Astrocyte (in vitro differentiated cells and primary cell): ENCODE data around the gene XPO6. TPM values are rescaled to one million over a fixed set of nuclear protein-coding genes. Genes with fewer than 3 reads are reported as not detected.

Experiments used
- DNase-seq: peaks from one replicate; pipeline ENCODE4 v3.0.0-alpha.2; 2010; ENCODE audit warnings: low read depth
- FAIRE-seq: peaks from 2 replicates; lab custom pipeline; 2011; peaks lifted over from hg19 to GRCh38; lab: Jason Lieb, UNC
- H2AFZ ChIP-seq: 2 replicates; pipeline ENCODE4 v1.6.0; 2012; ENCODE audit warnings: low read depth, low read length, inconsistent platforms
- H3K27ac ChIP-seq: 2 replicates; pipeline ENCODE4 v1.5.1; 2011; ENCODE audit warnings: low read depth, low read length, inconsistent platforms
- H3K27me3 ChIP-seq: 2 replicates; pipeline ENCODE4 v1.6.0; 2011; ENCODE audit warnings: low read length, inconsistent platforms; ENCODE audit not compliant: insufficient read depth
- H3K36me3 ChIP-seq: 2 replicates; pipeline ENCODE4 v1.5.1; 2011; ENCODE audit warnings: low read length, inconsistent platforms; ENCODE audit not compliant: insufficient read depth
- H3K4me1 ChIP-seq: 2 replicates; pipeline ENCODE4 v1.5.1; 2011; ENCODE audit warnings: low read length, inconsistent platforms; ENCODE audit not compliant: insufficient read depth
- H3K4me2 ChIP-seq: 2 replicates; pipeline ENCODE4 v1.6.0; 2012; ENCODE audit warnings: low read length, inconsistent platforms
- H3K4me3 ChIP-seq: 2 replicates; pipeline ENCODE4 v1.5.1; 2011; ENCODE audit warnings: low read depth, mild to moderate bottlenecking, low read length, inconsistent platforms; ENCODE audit not compliant: insufficient read depth
- H3K79me2 ChIP-seq: 2 replicates; pipeline ENCODE4 v1.6.0; 2012; ENCODE audit warnings: mild to moderate bottlenecking, low read length, inconsistent platforms; ENCODE audit not compliant: insufficient read depth
- H3K9ac ChIP-seq: 2 replicates; pipeline ENCODE4 v1.6.0; 2012; ENCODE audit warnings: mild to moderate bottlenecking, low read length, inconsistent platforms
- H3K9me3 ChIP-seq: 2 replicates; pipeline ENCODE4 v1.5.1; 2012; ENCODE audit warnings: low read depth, mild to moderate bottlenecking, low read length, inconsistent platforms; ENCODE audit not compliant: insufficient read depth
- H4K20me1 ChIP-seq: 2 replicates; pipeline ENCODE4 v1.6.0; 2012; ENCODE audit warnings: low read length, inconsistent platforms; ENCODE audit not compliant: insufficient read depth
- H3K27ac Mint-ChIP-seq: one replicate; pipeline ENCODE4 v1.8.0; 2021; ENCODE audit warnings: mild to moderate bottlenecking, mixed read lengths; ENCODE audit not compliant: unreplicated experiment
- H3K27me3 Mint-ChIP-seq: one replicate; pipeline ENCODE4 v1.8.0; 2021; ENCODE audit warnings: low read depth, mixed read lengths; ENCODE audit not compliant: unreplicated experiment
- H3K36me3 Mint-ChIP-seq: one replicate; pipeline ENCODE4 v1.8.0; 2021; ENCODE audit warnings: low read depth, mixed read lengths; ENCODE audit not compliant: unreplicated experiment
- H3K4me1 Mint-ChIP-seq: one replicate; pipeline ENCODE4 v1.8.0; 2021; ENCODE audit warnings: low read depth, mixed read lengths; ENCODE audit not compliant: unreplicated experiment
- H3K4me3 Mint-ChIP-seq: one replicate; pipeline ENCODE4 v1.8.0; 2021; ENCODE audit warnings: mild to moderate bottlenecking, moderate library complexity, mixed read lengths; ENCODE audit not compliant: unreplicated experiment
- H3K9me3 Mint-ChIP-seq: one replicate; pipeline ENCODE4 v1.8.0; 2021; ENCODE audit warnings: mild to moderate bottlenecking, mixed read lengths; ENCODE audit not compliant: unreplicated experiment
- EZH2 ChIP-seq: IDR thresholded peaks from 2 replicates; pipeline ENCODE4 v1.6.1; 2012; ENCODE audit warnings: mild to moderate bottlenecking, low read length, inconsistent platforms; ENCODE audit not compliant: insufficient read depth
- total RNA-seq: library from RNA; stranded (reverse); gene quantifications from 2 replicates; pipeline ENCODE4 v1.2.1, GENCODE V29; 2021
- TF ChIP-seq, protein P1 (sequence below): IDR thresholded peaks from 2 replicates; pipeline ENCODE4 v1.5.1; 2011; ENCODE audit warnings: low read depth, mild to moderate bottlenecking, inconsistent platforms, low read length, moderate library complexity; ENCODE audit not compliant: insufficient read depth

Gene XPO6
- total RNA-seq, 1 donor from 2014 or later, result 135 TPM

DNA sequence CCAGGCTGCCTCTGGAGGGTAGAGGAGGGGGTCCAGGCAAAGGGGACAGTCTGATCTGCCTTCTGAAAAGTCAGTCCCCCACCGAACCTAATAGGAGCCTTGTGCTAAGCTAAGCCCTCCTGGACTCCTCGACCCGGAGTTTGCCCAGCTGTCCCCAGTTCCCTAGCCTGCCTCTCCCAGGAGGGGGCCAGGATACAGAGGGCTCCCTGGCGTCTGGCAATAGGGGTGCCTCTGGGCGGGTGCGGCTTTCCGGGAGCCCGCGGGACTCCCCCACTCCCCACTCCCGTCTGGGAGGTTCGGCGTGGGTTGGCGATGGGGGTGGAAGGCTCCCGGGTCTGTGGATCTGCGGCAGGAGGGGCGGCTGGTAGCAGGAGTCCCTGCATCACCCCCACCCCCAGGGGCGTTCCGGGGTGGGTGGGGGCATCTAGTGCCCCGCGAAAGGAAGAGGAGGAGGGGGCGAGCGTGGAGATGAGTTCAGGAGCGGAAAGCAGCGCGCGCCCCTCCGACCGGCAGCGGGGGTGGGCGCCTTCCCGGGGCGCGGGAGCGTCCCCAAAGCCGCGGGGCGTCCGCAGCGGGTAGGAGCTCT lies 149.4 kb downstream of the XPO6 start:
- TF ChIP-seq, protein P1, sequence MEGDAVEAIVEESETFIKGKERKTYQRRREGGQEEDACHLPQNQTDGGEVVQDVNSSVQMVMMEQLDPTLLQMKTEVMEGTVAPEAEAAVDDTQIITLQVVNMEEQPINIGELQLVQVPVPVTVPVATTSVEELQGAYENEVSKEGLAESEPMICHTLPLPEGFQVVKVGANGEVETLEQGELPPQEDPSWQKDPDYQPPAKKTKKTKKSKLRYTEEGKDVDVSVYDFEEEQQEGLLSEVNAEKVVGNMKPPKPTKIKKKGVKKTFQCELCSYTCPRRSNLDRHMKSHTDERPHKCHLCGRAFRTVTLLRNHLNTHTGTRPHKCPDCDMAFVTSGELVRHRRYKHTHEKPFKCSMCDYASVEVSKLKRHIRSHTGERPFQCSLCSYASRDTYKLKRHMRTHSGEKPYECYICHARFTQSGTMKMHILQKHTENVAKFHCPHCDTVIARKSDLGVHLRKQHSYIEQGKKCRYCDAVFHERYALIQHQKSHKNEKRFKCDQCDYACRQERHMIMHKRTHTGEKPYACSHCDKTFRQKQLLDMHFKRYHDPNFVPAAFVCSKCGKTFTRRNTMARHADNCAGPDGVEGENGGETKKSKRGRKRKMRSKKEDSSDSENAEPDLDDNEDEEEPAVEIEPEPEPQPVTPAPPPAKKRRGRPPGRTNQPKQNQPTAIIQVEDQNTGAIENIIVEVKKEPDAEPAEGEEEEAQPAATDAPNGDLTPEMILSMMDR, result no peak
- TF ChIP-seq EZH2, result peak; percentile 76
- Histone ChIP-seq H3K79me2 (no peaks in the 10 kb centered on the region), H3K4me1 (no peaks in the 10 kb centered on the region), H3K4me3 (no peak overlapping the region), H3K4me2 (peak overlapping the region; percentile 70), H4K20me1 (no peaks in the 10 kb centered on the region), H3K36me3 (no peaks in the 10 kb centered on the region), H3K27ac (no peak overlapping the region), H3K9ac (no peak overlapping the region), H3K9me3 (no peaks in the 10 kb centered on the region), H2AFZ (no peak overlapping the region), H3K27me3 (peaks cover 61% of the 10 kb centered on the region)
- no peak overlapping the region for H3K27ac Mint-ChIP-seq
- H3K4me3 Mint-ChIP-seq, result no peak overlapping the region
- H3K27me3 Mint-ChIP-seq, result peaks cover 74% of the 10 kb centered on the region
- no peak for FAIRE-seq
- no peaks in the 10 kb centered on the region for H3K4me1 Mint-ChIP-seq
- H3K9me3 Mint-ChIP-seq, result peaks cover 6% of the 10 kb centered on the region
- H3K36me3 Mint-ChIP-seq, result no peaks in the 10 kb centered on the region
- no peak for DNase-seq

DNA sequence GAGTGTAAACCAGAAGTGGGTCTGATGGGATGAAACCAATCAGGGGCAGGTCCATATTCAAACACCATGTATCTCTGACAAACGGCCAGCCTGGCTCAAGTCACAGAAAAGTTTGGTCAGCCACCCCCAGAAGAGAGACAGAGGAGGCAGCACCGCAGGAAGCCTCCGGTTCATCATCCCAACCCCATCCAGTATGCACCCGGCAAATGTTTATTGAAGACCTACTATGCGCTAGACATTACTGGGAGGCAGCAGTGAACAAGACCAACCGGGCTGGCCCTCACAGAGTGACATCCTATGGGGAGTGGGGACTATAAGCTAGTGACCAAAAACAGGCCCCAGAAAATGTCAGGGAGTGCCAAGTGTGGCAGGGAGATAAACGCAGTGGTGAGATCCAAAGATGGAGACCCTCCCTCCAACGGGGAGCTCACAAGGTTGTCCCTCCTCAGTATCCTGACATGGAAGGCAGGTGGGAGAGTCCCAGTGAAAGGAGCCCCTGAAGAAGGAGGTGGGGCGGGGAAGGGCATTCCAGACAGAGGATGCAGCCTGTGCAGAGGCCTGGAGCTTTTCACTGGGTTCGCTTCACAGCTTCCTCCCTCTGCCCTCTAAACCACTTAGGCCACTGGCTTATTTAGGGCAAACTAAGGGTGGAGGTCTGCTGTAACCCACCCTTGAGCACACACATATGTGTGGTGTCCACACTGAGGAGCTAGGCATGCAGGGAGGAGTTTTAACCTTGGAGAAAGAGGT lies 150.2 kb downstream of the XPO6 start:
- no peaks in the 10 kb centered on the region for H4K20me1 ChIP-seq
- H3K36me3 Mint-ChIP-seq, result no peaks in the 10 kb centered on the region
- H3K36me3 ChIP-seq, result no peaks in the 10 kb centered on the region
- DNase-seq (no peak), FAIRE-seq (no peak)
- H3K27ac ChIP-seq, result no peak overlapping the region
- H3K4me1 ChIP-seq, result no peaks in the 10 kb centered on the region
- H3K4me3 Mint-ChIP-seq, result peak overlapping the region; percentile 45
- no peaks in the 10 kb centered on the region for H3K9me3 ChIP-seq
- peaks cover 55% of the 10 kb centered on the region for H3K27me3 ChIP-seq
- H3K4me2 ChIP-seq, result no peak overlapping the region
- no peaks in the 10 kb centered on the region for H3K79me2 ChIP-seq
- H3K27me3 Mint-ChIP-seq, result peaks cover 78% of the 10 kb centered on the region
- TF ChIP-seq, protein P1, result no peak
- TF ChIP-seq EZH2, result no peak
- no peak overlapping the region for H3K27ac Mint-ChIP-seq
- H2AFZ ChIP-seq, result no peak overlapping the region
- no peak overlapping the region for H3K9ac ChIP-seq
- H3K4me1 Mint-ChIP-seq, result no peaks in the 10 kb centered on the region
- H3K4me3 ChIP-seq, result no peak overlapping the region
- peaks cover 6% of the 10 kb centered on the region for H3K9me3 Mint-ChIP-seq
